ENCODE measurements around the gene CERS6. TPM values are rescaled to one million over a fixed set of nuclear protein-coding genes. Genes with fewer than 3 reads are reported as not detected.

The CERS6 gene
- total RNA-seq, 1 experiment from 2014 or later: 8.3 TPM

GRCh38 chr2:168593713-168594112, 137.6 kb downstream of the CERS6 start:
- POLR2A ChIA-PET (ENCODE audit: unreplicated experiment): no interaction called here
- Histone ChIP-seq H3K9me3 (ENCODE audit: insufficient read depth, low read depth) (no peaks in the 10 kb centered on the region), H4K20me1 (ENCODE audit: insufficient read depth) (no peaks in the 10 kb centered on the region), H3K27ac (no peak overlapping the region), H3K4me1 (replicated peaks; ENCODE audit: insufficient read depth) (no peaks in the 10 kb centered on the region), H3K79me2 (ENCODE audit: low read depth) (no peaks in the 10 kb centered on the region), H3K4me3 (no peak overlapping the region), H3F3A (ENCODE audit: insufficient read depth, low read depth) (no peaks in the 10 kb centered on the region), H3K27me3 (ENCODE audit: insufficient read depth, low read depth) (no peaks in the 10 kb centered on the region), H3K36me3 (ENCODE audit: low read depth) (no peaks in the 10 kb centered on the region), H3K9me2 (ENCODE audit: insufficient read depth) (no peaks in the 10 kb centered on the region), H3K4me2 (no peak overlapping the region), H2AFZ (no peak overlapping the region)
- TF ChIP-seq EZH2 (IDR thresholded peaks at IDR 0.05; ENCODE audit: low read depth) (no peak), CTCF (conservative IDR thresholded peaks at IDR 0.05) (no peak)
- no TSS peak for BruUV-seq (replicated peaks)
- intact Hi-C loops (cut with micrococcal nuclease; ENCODE audit: unreplicated experiment): no loop called here
- no peak for DNase-seq
- CTCF ChIA-PET: no interaction called here

GRCh38 chr2:168594778-168595177, 138.7 kb downstream of the CERS6 start:
- no peak for DNase-seq
- CTCF ChIA-PET: no interaction called here
- no peaks in the 10 kb centered on the region for H3K36me3 ChIP-seq (ENCODE audit: low read depth)

GRCh38 chr2:168596881-168597655, 141.0 kb downstream of the CERS6 start:
- no peak overlapping the region for H3K27ac ChIP-seq
- ChIA-PET POLR2A (ENCODE audit: unreplicated experiment) (no interaction called here), CTCF (interaction anchor here (0.7 kb wide), 1 partner anchor 146 kb away, joined by 4 read pairs; no protein-coding TSS in a partner anchor)
- H3K9me2 ChIP-seq (ENCODE audit: insufficient read depth): no peaks in the 10 kb centered on the region
- no peaks in the 10 kb centered on the region for H3K4me1 ChIP-seq (replicated peaks; ENCODE audit: insufficient read depth)
- H3K36me3 ChIP-seq (ENCODE audit: low read depth): no peaks in the 10 kb centered on the region
- BruUV-seq (replicated peaks): no TSS peak
- H3K79me2 ChIP-seq (ENCODE audit: low read depth): no peaks in the 10 kb centered on the region
- TF ChIP-seq CTCF (conservative IDR thresholded peaks at IDR 0.05) (no peak), EZH2 (IDR thresholded peaks at IDR 0.05; ENCODE audit: low read depth) (no peak)
- no peaks in the 10 kb centered on the region for H3K9me3 ChIP-seq (ENCODE audit: insufficient read depth, low read depth)
- H2AFZ ChIP-seq: no peak overlapping the region
- H3F3A ChIP-seq (ENCODE audit: insufficient read depth, low read depth): no peaks in the 10 kb centered on the region
- H3K4me2 ChIP-seq: no peak overlapping the region
- no peaks in the 10 kb centered on the region for H4K20me1 ChIP-seq (ENCODE audit: insufficient read depth)
- intact Hi-C loops (cut with micrococcal nuclease; ENCODE audit: unreplicated experiment): no loop called here
- H3K27me3 ChIP-seq (ENCODE audit: insufficient read depth, low read depth): no peaks in the 10 kb centered on the region
- no peak overlapping the region for H3K4me3 ChIP-seq
- no peak for DNase-seq

More at GRCh38 chr2:168594778-168595177, 138.7 kb downstream of the CERS6 start:
- no peaks in the 10 kb centered on the region for H3K9me3 ChIP-seq (ENCODE audit: insufficient read depth, low read depth)
- TF ChIP-seq CTCF (conservative IDR thresholded peaks at IDR 0.05): no peak
- no peak for TF ChIP-seq EZH2 (IDR thresholded peaks at IDR 0.05; ENCODE audit: low read depth)
- no peak overlapping the region for H3K4me3 ChIP-seq
- intact Hi-C loops (cut with micrococcal nuclease; ENCODE audit: unreplicated experiment): no loop called here
- H3K27ac ChIP-seq: no peak overlapping the region
- H2AFZ ChIP-seq: no peak overlapping the region
- H3F3A ChIP-seq (ENCODE audit: insufficient read depth, low read depth): no peaks in the 10 kb centered on the region
- POLR2A ChIA-PET (ENCODE audit: unreplicated experiment): no interaction called here
- no TSS peak for BruUV-seq (replicated peaks)
- H4K20me1 ChIP-seq (ENCODE audit: insufficient read depth): no peaks in the 10 kb centered on the region
- H3K27me3 ChIP-seq (ENCODE audit: insufficient read depth, low read depth): no peaks in the 10 kb centered on the region
- H3K79me2 ChIP-seq (ENCODE audit: low read depth): no peaks in the 10 kb centered on the region
- H3K4me2 ChIP-seq: no peak overlapping the region
- H3K4me1 ChIP-seq (replicated peaks; ENCODE audit: insufficient read depth): no peaks in the 10 kb centered on the region
- H3K9me2 ChIP-seq (ENCODE audit: insufficient read depth): no peaks in the 10 kb centered on the region
